ENCODE data around the gene AIG1.

- TF ChIP-seq CTCF (IDR thresholded peaks at IDR 0.05; ENCODE audit: insufficient read depth, low read depth, low read length) (no peak), EZH2 (IDR thresholded peaks at IDR 0.05; ENCODE audit: insufficient read depth, low read length) (no peak)
Observed at GRCh38 chr6:143385636-143386035, 324.9 kb downstream of the AIG1 start.
